ENCODE results near the gene NAA35.

NAA35 gene

GRCh38 chr9:86052556-86053468 is 111.9 kb downstream of the NAA35 start:
- ATAC-seq, result no peak
- TF ChIP-seq, protein P1, sequence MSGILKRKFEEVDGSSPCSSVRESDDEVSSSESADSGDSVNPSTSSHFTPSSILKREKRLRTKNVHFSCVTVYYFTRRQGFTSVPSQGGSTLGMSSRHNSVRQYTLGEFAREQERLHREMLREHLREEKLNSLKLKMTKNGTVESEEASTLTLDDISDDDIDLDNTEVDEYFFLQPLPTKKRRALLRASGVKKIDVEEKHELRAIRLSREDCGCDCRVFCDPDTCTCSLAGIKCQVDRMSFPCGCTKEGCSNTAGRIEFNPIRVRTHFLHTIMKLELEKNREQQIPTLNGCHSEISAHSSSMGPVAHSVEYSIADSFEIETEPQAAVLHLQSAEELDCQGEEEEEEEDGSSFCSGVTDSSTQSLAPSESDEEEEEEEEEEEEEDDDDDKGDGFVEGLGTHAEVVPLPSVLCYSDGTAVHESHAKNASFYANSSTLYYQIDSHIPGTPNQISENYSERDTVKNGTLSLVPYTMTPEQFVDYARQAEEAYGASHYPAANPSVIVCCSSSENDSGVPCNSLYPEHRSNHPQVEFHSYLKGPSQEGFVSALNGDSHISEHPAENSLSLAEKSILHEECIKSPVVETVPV (CRISPR knock-in tag; IDR thresholded peaks at IDR 0.05), result no peak
- no peak for TF ChIP-seq ZFP3 (CRISPR knock-in tag; IDR thresholded peaks at IDR 0.05)
- no peak for TF ChIP-seq ZNF8 (CRISPR knock-in tag; IDR thresholded peaks at IDR 0.05)
- no peak for TF ChIP-seq ISL1 (CRISPR knock-in tag; IDR thresholded peaks at IDR 0.05)
- no peak for TF ChIP-seq PATZ1 (CRISPR knock-in tag; IDR thresholded peaks at IDR 0.05; ENCODE audit: borderline replicate concordance)
- no peak for TF ChIP-seq ZFP30 (CRISPR knock-in tag; IDR thresholded peaks at IDR 0.05)
- no peak for TF ChIP-seq OSR1 (CRISPR knock-in tag; IDR thresholded peaks at IDR 0.05)
- TF ChIP-seq ZNF565 (CRISPR knock-in tag; conservative IDR thresholded peaks at IDR 0.05; ENCODE audit: low read depth), result no peak
- TF ChIP-seq SNAI2 (CRISPR knock-in tag; IDR thresholded peaks at IDR 0.05), result no peak
- TF ChIP-seq TCF4 (CRISPR knock-in tag; IDR thresholded peaks at IDR 0.05; ENCODE audit: borderline replicate concordance), result no peak
- no peak for TF ChIP-seq TOX (CRISPR knock-in tag; IDR thresholded peaks at IDR 0.05; ENCODE audit: borderline replicate concordance)
- TF ChIP-seq BACH2 (CRISPR knock-in tag; IDR thresholded peaks at IDR 0.05; ENCODE audit: borderline replicate concordance), result no peak
- TF ChIP-seq CSDC2 (CRISPR knock-in tag; IDR thresholded peaks at IDR 0.05), result no peak
- TF ChIP-seq, protein P2, sequence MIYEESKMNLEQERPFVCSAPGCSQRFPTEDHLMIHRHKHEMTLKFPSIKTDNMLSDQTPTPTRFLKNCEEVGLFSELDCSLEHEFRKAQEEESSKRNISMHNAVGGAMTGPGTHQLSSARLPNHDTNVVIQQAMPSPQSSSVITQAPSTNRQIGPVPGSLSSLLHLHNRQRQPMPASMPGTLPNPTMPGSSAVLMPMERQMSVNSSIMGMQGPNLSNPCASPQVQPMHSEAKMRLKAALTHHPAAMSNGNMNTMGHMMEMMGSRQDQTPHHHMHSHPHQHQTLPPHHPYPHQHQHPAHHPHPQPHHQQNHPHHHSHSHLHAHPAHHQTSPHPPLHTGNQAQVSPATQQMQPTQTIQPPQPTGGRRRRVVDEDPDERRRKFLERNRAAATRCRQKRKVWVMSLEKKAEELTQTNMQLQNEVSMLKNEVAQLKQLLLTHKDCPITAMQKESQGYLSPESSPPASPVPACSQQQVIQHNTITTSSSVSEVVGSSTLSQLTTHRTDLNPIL (CRISPR knock-in tag; IDR thresholded peaks at IDR 0.05; ENCODE audit: low read depth), result no peak
- TF ChIP-seq ESRRG (CRISPR knock-in tag; IDR thresholded peaks at IDR 0.05), result no peak
- no peak for TF ChIP-seq GLIS3 (CRISPR knock-in tag; IDR thresholded peaks at IDR 0.05)
- TF ChIP-seq ZNF70 (CRISPR knock-in tag; IDR thresholded peaks at IDR 0.05), result no peak
- no peak for TF ChIP-seq RARB (CRISPR knock-in tag; IDR thresholded peaks at IDR 0.05)
- TF ChIP-seq PPARA (CRISPR knock-in tag; IDR thresholded peaks at IDR 0.05; ENCODE audit: borderline replicate concordance), result no peak
- no peak for TF ChIP-seq ZC3H10 (CRISPR knock-in tag; IDR thresholded peaks at IDR 0.05)

DNA sequence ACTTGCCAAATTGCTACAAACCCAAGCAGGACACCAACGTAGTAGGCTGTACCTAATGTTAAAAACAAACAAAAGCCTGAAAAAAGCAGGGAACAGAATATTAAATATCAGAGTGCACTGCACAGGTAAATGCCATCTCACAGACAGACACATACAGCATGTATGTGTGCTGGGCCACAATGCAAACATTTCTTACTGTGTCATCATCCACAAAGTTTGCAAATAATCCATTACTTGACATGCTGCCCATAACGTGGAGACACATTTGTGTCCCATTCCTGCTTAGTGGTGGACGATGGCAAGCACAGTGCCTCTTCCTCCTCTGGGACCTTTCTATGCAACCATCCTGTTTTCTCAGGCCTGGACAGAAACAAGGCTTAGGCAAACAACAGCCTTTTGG is 113.7 kb downstream of the NAA35 start:
- no peak for TF ChIP-seq CSDC2 (CRISPR knock-in tag; IDR thresholded peaks at IDR 0.05)
- TF ChIP-seq SNAI2 (CRISPR knock-in tag; IDR thresholded peaks at IDR 0.05), result no peak
- TF ChIP-seq, protein P1 (CRISPR knock-in tag; IDR thresholded peaks at IDR 0.05), result no peak
- no peak for TF ChIP-seq TOX (CRISPR knock-in tag; IDR thresholded peaks at IDR 0.05; ENCODE audit: borderline replicate concordance)
- TF ChIP-seq, protein P3, sequence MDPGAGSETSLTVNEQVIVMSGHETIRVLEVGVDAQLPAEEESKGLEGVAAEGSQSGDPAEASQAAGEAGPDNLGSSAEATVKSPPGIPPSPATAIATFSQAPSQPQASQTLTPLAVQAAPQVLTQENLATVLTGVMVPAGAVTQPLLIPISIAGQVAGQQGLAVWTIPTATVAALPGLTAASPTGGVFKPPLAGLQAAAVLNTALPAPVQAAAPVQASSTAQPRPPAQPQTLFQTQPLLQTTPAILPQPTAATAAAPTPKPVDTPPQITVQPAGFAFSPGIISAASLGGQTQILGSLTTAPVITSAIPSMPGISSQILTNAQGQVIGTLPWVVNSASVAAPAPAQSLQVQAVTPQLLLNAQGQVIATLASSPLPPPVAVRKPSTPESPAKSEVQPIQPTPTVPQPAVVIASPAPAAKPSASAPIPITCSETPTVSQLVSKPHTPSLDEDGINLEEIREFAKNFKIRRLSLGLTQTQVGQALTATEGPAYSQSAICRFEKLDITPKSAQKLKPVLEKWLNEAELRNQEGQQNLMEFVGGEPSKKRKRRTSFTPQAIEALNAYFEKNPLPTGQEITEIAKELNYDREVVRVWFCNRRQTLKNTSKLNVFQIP (CRISPR knock-in tag; IDR thresholded peaks at IDR 0.05; ENCODE audit: borderline replicate concordance, low read depth), result no peak
- TF ChIP-seq ZFP30 (CRISPR knock-in tag; IDR thresholded peaks at IDR 0.05), result no peak
- no peak for TF ChIP-seq TCF4 (CRISPR knock-in tag; IDR thresholded peaks at IDR 0.05; ENCODE audit: borderline replicate concordance)
- TF ChIP-seq ISL1 (CRISPR knock-in tag; IDR thresholded peaks at IDR 0.05), result no peak
- no peak for TF ChIP-seq ZNF70 (CRISPR knock-in tag; IDR thresholded peaks at IDR 0.05)
- no peak for TF ChIP-seq PATZ1 (CRISPR knock-in tag; IDR thresholded peaks at IDR 0.05; ENCODE audit: borderline replicate concordance)
- ATAC-seq, result no peak
